Peyer's patch (tissue), 4 donors: ENCODE data around the gene SSR4. TPM values are rescaled to one million over a fixed set of nuclear protein-coding genes. Genes with fewer than 3 reads are reported as not detected.
A peak's percentile ranks its signal among the peaks of the same experiment; 100 is the strongest.

Source experiments
- DNase-seq, 3 donors: peaks; one replicate each; pipeline ENCODE4 v3.0.0-alpha.2; 2017 to 2019
- H3K27ac ChIP-seq, 4 donors: fragments of 200-600 bp; sonication (generic); one replicate each; pipeline ENCODE4 v1.5.1; 2016 to 2019
- H3K27me3 ChIP-seq, 2 donors: fragments of 200-600 bp; sonication (generic); one replicate each; pipeline ENCODE4 v1.5.1; 2019
- H3K36me3 ChIP-seq, 3 donors: fragments of 200-600 bp; sonication (generic); one replicate each; pipeline ENCODE4 v1.5.1; 2016 to 2019
- H3K4me1 ChIP-seq, 4 donors: fragments of 200-600 bp; sonication (generic); one replicate each; pipeline ENCODE4 v1.5.1; 2016 to 2019
- H3K4me3 ChIP-seq, 4 donors: fragments of 200-600 bp; sonication (generic); 1 replicate in 3 of 4; 2 replicates in 1 of 4; pipeline ENCODE4 v1.5.1; 2016 to 2019; ENCODE audit warnings: mild to moderate bottlenecking in 1 of 4
- H3K9me3 ChIP-seq, 4 donors: fragments of 200-600 bp; sonication (generic); one replicate each; pipeline ENCODE4 v1.5.1; 2016 to 2019; ENCODE audit warnings: mild to moderate bottlenecking in 1 of 4
- CTCF ChIP-seq, 6 experiments: fragments of 450-650 bp in 4 of 6; fragments of 200-600 bp in 2 of 6; sonication (generic) in 1 of 6; IDR thresholded peaks; one replicate each; pipeline ENCODE4 v1.5.1; 2017 to 2019; ENCODE audit warnings: antibody characterized with exemption in 6 of 6, mild to moderate bottlenecking in 3 of 6, moderate library complexity in 1 of 6
- POLR2A ChIP-seq, 2 donors: fragments of 450-650 bp; IDR thresholded peaks; one replicate each; pipeline ENCODE4 v1.5.1; 2017; ENCODE audit warnings: antibody characterized with exemption in 2 of 2, mild to moderate bottlenecking in 2 of 2, moderate library complexity in 2 of 2
- total RNA-seq, 4 donors: library from RNA; depleted of rRNA; stranded (reverse); fragments of >200 nt; gene quantifications; one replicate each; pipeline ENCODE4 v1.1.0, GENCODE V29; 2016

Gene SSR4
- total RNA-seq, 4 donors from 2014 or later = 90.0 to 113 (median 96.4) TPM

- Histone ChIP-seq H3K27me3 (no peaks in the 10 kb centered on the region), H3K27ac (no peak overlapping the region), H3K9me3 (peaks cover 0 to 4% (median 0%) of the 10 kb centered on the region in 4 donors), H3K4me3 (no peak overlapping the region), H3K4me1 (peaks cover 0 to 11% (median 0%) of the 10 kb centered on the region in 4 donors), H3K36me3 (peaks cover 0 to 45% (median 0%) of the 10 kb centered on the region in 3 donors)
- no peak for TF ChIP-seq POLR2A (IDR thresholded peaks at IDR 0.05)
- no peak for TF ChIP-seq CTCF (IDR thresholded peaks at IDR 0.05)
- DNase-seq = no peak
These were observed 4.8 kb upstream of the SSR4 start for GRCh38 chrX:153789654-153790053.

GRCh38 chrX:153791104-153791852 lies 3.2 kb upstream of the SSR4 start:
- TF ChIP-seq POLR2A (IDR thresholded peaks at IDR 0.05) (no peak), CTCF (IDR thresholded peaks at IDR 0.05) (no peak)
- DNase-seq = no peak
- Histone ChIP-seq H3K4me1 (peaks cover 0 to 20% (median 0%) of the 10 kb centered on the region in 4 donors), H3K9me3 (peaks cover 0 to 4% (median 0%) of the 10 kb centered on the region in 4 donors), H3K27me3 (no peaks in the 10 kb centered on the region), H3K36me3 (peaks cover 0 to 31% (median 0%) of the 10 kb centered on the region in 3 donors), H3K4me3 (no peak overlapping the region), H3K27ac (no peak overlapping the region)

- peaks cover 0 to 27% (median 0%) of the 10 kb centered on the region in 3 donors for H3K36me3 ChIP-seq
- H3K4me3 ChIP-seq = no peak overlapping the region
- no peak overlapping the region for H3K27ac ChIP-seq
These were observed 2.1 kb upstream of the SSR4 start for GRCh38 chrX:153792368-153792767.

GRCh38 chrX:153793291-153793690 lies 1.2 kb upstream of the SSR4 start:
- no peak for DNase-seq
- Histone ChIP-seq H3K27me3 (no peaks in the 10 kb centered on the region), H3K4me1 (peaks cover 0 to 20% (median 0%) of the 10 kb centered on the region in 4 donors), H3K27ac (peak overlapping the region; percentile 88 to 97 (median 94)), H3K9me3 (peaks cover 0 to 4% (median 0%) of the 10 kb centered on the region in 4 donors), H3K4me3 (peak overlapping the region; percentile 63 to 83 (median 68)), H3K36me3 (peaks cover 0 to 29% (median 0%) of the 10 kb centered on the region in 3 donors)
- peak; percentile 24 to 35 for TF ChIP-seq POLR2A (IDR thresholded peaks at IDR 0.05)
- TF ChIP-seq CTCF (IDR thresholded peaks at IDR 0.05) = no peak

More at GRCh38 chrX:153792368-153792767, 2.1 kb upstream of the SSR4 start:
- Histone ChIP-seq H3K27me3 (no peaks in the 10 kb centered on the region), H3K4me1 (peaks cover 0 to 20% (median 0%) of the 10 kb centered on the region in 4 donors), H3K9me3 (peaks cover 0 to 4% (median 0%) of the 10 kb centered on the region in 4 donors)
- no peak for DNase-seq
- TF ChIP-seq POLR2A (IDR thresholded peaks at IDR 0.05) = no peak
- TF ChIP-seq CTCF (IDR thresholded peaks at IDR 0.05) = no peak

GRCh38 chrX:153794897-153795816 lies 689 bp downstream of the SSR4 start:
- H3K9me3 ChIP-seq = peaks cover 0 to 4% (median 0%) of the 10 kb centered on the region in 4 donors
- H3K36me3 ChIP-seq = peaks cover 0 to 20% (median 0%) of the 10 kb centered on the region in 3 donors
- no peak for DNase-seq
- H3K4me3 ChIP-seq = peak overlapping the region; percentile 63 to 83 (median 68)
- H3K27ac ChIP-seq = peak overlapping the region; percentile 88 to 97 (median 94)
- H3K4me1 ChIP-seq = peaks cover 0 to 20% (median 0%) of the 10 kb centered on the region in 4 donors
- no peak for TF ChIP-seq POLR2A (IDR thresholded peaks at IDR 0.05)
- no peak for TF ChIP-seq CTCF (IDR thresholded peaks at IDR 0.05)
- no peaks in the 10 kb centered on the region for H3K27me3 ChIP-seq
